Activated CD4-positive, CD25-positive, alpha-beta regulatory T cell (primary cell): ENCODE measurements around the gene CLPX.
"Not testable (repeated sequence)": the region's sequence is repeated elsewhere in the genome, so short reads cannot be mapped to it uniquely, and the experiment has no call there.

Experiments used
- DNase-seq, 4 experiments: peaks; one replicate each; lab custom pipeline; 2025; lab: John Stamatoyannopoulos, UW

Gene CLPX

GRCh38 chr15:65206750-65207149, 21.6 kb upstream of the CLPX start:
- DNase-seq: no peak

GRCh38 chr15:65204931-65205660, 20.0 kb upstream of the CLPX start:
- DNase-seq: no peak

- no peak for DNase-seq
These were observed 19.2 kb upstream of the CLPX start for GRCh38 chr15:65204236-65204930.

- no peak for DNase-seq
These were observed 16.8 kb upstream of the CLPX start for GRCh38 chr15:65201918-65202317.

GRCh38 chr15:65198571-65198970, 13.4 kb upstream of the CLPX start:
- no peak for DNase-seq

- DNase-seq: no peak
These were observed 12.1 kb upstream of the CLPX start for GRCh38 chr15:65197337-65197645.

- DNase-seq: no peak
These were observed 11.6 kb upstream of the CLPX start for GRCh38 chr15:65196637-65197336.

GRCh38 chr15:65195548-65195923, 10.4 kb upstream of the CLPX start:
- DNase-seq: no peak

- DNase-seq: no peak
These were observed 9.8 kb upstream of the CLPX start for GRCh38 chr15:65194826-65195547.

- DNase-seq: no peak
These were observed 6.9 kb upstream of the CLPX start for GRCh38 chr15:65192016-65192415.

- no peak for DNase-seq
These were observed 4.1 kb upstream of the CLPX start for GRCh38 chr15:65189102-65189740.

- not testable (repeated sequence) for DNase-seq
These were observed 3.3 kb upstream of the CLPX start for GRCh38 chr15:65188472-65188871.

GRCh38 chr15:65184305-65184867, 756 bp downstream of the CLPX start:
- DNase-seq: peak in 2 of 4 experiments; percentile 7 to 13

GRCh38 chr15:65183865-65184159, 1.3 kb downstream of the CLPX start:
- DNase-seq: no peak

- no peak for DNase-seq
These were observed 2.6 kb downstream of the CLPX start for GRCh38 chr15:65182538-65182937.

- DNase-seq: not testable (repeated sequence)
These were observed 3.4 kb downstream of the CLPX start for GRCh38 chr15:65181582-65182353.

- DNase-seq: no peak
These were observed 5.0 kb downstream of the CLPX start for GRCh38 chr15:65180167-65180566.

GRCh38 chr15:65177901-65178300, 7.2 kb downstream of the CLPX start:
- no peak for DNase-seq

GRCh38 chr15:65176056-65176455, 9.1 kb downstream of the CLPX start:
- DNase-seq: no peak

- DNase-seq: no peak
These were observed 9.6 kb downstream of the CLPX start for GRCh38 chr15:65175511-65175910.

- DNase-seq: no peak
These were observed 10.6 kb downstream of the CLPX start for GRCh38 chr15:65174509-65174908.
